Middle frontal gyrus (tissue), 1 donor: ENCODE measurements around the gene HGFAC.
A peak's percentile ranks its signal among the peaks of the same experiment; 100 is the strongest.
"Not testable (repeated sequence)": the region's sequence is repeated elsewhere in the genome, so short reads cannot be mapped to it uniquely, and the experiment has no call there.

Experiments
- DNase-seq: peaks from one replicate; pipeline ENCODE4 v3.0.0-alpha.2; 2015; ENCODE audit warnings: low spot score; ENCODE audit errors: extremely low spot score

Gene HGFAC

DNA sequence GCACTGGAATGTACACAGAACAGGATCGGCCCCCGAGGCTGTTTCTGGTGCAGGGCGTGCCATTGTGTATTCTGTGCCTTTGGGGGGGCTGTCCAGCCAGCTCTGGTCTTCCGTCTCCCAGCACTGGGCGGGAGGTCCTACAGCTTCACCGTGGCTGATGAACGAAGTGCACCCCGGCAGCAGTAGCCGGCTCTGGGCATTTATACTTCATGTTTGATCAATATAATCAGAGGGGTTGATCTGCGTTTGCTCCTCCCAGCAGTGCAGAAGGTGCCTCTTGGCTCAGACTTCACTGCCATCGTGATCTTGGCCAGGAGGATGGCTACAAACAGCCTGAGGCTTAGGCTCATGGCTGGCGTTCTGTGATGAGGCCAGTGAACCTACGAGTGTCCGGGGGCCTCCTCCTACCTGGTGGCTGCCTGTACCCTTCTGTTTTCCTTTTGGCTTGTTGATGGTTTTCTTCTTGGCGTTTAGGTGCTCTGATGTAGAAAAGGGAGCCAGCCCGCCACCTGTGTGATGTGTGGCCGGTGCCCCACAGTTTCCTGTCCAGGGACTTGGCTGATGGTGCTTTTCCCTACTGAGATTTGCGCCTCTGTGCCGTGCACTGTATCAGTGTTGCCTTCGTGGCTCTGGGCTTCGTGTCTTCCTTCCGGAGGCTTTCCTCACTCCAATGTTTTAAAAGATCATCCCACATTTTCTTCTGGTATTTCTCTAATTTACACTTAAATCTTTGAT lies 31.2 kb upstream of the HGFAC start:
- no peak for DNase-seq

DNA sequence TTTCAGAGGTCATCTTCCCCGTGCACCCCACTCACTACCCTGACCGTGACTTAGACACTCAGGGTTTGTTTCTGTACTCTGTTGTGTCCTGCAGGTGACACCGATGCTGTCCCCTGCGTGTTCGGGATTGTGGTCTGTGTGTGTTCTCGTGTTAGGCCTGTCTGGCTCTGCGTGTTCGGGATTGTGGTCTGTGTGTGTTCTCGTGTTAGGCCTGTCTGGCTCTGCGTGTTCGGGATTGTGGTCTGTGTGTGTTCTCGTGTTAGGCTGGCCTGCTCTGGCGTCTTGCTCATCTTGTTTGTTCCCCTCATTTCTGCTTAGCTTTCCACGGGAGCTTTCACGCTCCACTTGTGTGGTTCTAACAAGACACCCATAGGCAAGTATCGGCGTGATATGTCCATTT lies 30.6 kb upstream of the HGFAC start:
- DNase-seq = not testable (repeated sequence)

DNA sequence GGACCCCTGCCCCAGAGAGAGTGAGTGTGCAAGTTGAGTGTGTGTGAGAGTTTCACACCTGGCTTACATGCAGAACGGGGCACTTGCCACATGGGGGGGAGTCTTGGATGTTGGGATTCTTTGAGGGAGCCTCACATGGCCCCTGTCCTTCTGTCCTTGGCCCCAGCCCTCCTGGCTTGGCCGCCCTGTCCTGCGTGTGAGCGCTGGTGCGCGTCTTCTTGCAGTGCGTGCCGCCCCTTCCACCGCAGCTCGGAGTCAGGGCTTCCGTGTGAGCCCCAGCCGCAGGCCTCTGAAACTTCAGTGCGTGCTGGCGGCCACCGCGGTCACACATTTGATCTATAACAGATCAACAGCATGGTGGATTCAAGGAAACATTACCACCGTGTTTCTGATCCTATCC lies 30.1 kb upstream of the HGFAC start:
- DNase-seq = no peak

DNA sequence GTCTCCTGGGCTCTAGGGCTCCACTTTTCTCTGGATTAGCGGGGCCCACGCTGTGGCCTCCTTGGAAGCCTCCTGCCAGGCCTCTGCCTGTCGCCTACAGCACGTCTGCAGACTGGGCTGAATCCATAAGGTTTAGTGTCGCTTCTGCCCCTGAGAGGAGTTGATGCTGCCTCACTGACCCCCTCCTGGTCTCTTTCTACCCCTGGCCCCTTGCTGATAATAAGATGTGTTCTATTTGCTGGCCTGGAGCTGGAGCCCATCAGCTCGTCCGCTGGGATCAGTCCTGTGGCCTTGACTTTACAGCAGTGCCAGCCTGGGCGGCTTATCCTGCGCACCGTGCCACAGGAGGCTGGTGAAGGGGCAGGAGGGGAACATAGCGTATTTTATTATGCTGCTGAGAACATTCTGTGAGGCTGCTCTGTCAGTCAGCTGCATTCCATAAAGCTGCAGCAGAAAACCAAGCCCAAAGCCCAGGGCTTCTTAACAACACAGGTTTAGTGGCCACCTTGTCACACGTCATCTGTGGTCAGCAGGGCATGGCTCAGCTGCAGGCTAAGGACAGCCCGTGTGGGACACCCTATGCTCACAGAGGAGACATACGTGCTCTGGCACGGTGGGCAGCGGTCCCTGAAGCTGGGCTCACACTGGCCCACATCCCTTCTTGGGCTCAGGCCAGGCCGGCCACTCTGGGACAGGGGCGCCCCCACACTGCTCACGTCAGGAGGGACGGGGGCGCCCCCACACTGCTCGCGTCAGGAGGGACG lies 29.3 kb upstream of the HGFAC start:
- no peak for DNase-seq

DNA sequence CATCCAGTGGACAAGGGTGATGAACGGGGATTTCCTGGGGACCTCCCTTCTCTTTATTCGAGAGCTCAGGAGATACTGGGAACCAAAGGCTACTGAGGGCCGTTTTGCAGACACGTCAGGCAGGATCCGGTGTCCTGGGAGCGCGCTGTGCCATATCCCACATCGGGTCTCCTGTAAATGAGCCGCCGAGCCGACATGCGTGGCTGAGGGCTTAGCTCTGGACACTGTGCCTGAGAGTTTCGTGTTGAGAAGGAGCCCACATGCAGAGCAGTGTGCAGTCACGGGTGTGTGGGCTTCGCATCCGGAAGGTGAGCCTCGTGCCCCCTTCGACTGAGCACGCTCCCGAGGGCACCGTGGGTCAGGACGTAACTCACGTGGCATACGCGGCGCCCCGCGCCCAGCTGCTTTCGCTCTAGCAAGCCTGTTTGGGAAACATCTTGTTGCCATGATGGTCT lies 28.5 kb upstream of the HGFAC start:
- no peak for DNase-seq

GRCh38 chr4:3413675-3414420 lies 27.9 kb upstream of the HGFAC start:
- no peak for DNase-seq

GRCh38 chr4:3414421-3415279 lies 27.1 kb upstream of the HGFAC start:
- peak; percentile 26 for DNase-seq

DNA sequence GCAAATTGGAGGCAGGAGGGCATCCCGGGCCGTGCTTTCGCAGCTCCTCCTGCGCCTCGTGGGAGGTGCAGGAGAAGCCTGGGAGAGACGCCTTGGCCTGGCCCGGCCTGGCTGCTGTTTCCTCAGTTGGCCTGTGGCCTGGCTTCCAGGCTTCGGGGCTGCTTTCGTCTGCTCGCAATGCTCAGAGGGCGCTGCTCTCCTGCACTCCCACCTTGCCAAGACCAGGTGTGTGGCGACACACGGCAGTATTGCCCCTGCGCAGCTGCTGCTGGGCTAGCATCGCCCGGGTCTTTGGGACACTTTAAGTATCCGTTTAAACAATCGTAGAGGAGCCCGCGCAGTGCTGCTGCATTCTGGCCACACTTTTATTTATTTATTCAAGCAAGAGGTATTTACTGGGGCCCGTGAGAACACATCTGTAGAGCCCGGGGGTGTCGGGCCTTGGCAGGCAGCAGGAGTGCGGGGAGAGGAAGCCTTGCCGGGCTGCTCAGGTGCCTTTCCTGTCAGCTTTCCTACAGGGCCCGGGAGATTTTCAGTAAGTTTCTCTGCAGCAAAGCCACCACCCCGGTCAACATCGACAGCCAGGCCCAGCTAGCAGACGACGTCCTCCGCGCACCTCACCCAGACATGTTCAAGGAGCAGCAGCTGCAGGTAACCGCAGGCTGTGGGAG lies 26.2 kb upstream of the HGFAC start:
- no peak for DNase-seq

DNA sequence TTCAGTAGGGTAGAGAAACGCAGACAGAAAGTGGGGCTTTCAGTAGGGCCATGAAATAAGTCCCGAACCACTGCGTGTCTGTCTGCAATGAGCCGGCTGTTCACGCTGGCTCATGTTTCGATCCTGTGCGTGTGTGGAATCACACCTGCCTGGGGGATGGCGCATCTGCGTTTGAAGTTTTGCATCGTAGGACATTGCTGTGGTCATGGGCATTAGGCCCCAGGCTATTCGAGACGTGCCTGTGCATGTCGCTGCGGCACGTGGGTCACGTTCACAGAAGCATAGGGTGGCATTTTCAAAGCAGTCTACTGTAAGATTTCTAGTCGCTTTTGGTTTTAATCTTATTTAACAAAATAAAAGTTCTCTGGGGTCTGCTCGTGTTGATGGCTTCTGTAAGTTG lies 25.5 kb upstream of the HGFAC start:
- DNase-seq = no peak

GRCh38 chr4:3416821-3417221 lies 24.9 kb upstream of the HGFAC start:
- no peak for DNase-seq

- DNase-seq = no peak
These were observed 24.3 kb upstream of the HGFAC start for GRCh38 chr4:3417448-3417847.

DNA sequence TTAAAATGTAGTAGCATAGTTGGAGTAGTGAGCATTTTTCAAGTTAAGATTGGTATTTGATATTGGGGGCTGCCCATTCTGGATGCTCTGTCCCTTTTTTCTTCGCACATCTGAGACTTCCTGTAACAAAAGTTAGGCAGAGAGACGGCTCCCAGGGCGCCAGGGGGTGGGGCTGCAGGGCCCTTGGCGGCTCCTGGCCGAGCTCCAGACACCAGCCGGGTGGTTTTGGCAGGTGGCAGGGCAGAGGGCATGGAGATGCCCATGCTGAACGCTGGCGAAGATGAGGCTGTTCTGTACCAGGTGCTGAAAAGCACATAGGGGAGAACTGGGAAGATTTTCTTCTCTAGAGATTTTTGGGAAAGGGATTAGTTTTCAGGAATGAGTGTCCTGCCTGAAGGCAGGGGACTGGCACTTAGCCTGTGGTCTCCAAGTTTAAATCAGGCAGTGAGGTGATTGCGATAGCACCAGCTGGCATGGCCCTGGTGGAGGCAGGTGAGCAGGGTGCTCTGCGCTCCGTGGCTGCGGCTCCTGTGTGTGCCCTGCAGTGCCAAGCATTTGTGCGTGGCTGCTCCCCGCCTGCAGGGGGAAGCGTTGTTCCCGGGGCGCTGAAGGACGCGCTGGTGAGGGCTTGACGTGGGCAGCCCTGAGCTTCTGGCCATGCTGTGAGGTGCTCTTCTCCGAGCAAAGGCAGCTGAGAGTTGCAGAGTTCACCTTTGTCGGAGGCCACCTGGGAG lies 23.6 kb upstream of the HGFAC start:
- DNase-seq = no peak

GRCh38 chr4:3419836-3420605 lies 21.7 kb upstream of the HGFAC start:
- no peak for DNase-seq

DNA sequence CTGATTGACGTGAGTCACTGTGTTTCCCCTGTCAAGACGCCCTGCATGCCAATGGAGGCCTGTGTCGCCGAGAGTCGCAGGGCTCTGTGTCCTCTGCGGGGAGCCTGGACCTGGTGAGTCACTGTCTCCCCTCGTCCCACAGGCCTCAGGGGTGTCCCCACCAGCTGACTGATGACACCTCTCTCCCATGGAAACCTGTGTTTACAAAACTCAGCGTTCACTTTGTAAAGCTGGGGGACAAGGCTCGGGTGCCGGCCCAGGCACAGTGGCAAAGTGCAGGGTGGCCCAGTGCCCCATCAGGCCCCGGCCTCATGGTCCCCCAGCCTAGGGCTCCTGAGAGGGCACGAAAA lies 21.2 kb upstream of the HGFAC start:
- no peak for DNase-seq

DNA sequence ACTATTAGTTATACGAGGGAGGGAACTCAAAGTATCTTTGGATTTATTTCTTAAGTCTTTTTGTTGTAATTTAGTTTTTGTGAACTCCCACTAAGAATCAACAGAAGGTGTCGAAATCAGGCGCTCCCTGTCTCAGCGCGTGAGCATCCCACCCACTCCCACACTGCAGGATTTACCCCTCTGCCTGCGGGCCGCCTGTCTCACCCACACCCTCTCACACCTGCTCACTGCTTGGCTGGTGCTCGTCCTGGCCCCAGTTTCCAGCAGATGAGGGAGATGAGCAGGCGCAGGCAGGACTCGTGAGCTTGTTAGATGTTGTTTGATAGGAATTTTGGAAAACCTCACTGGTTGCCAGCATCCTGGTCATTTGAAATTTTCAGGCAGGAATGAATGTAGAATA lies 20.8 kb upstream of the HGFAC start:
- DNase-seq = no peak

GRCh38 chr4:3421470-3421869 lies 20.3 kb upstream of the HGFAC start:
- DNase-seq = no peak

DNA sequence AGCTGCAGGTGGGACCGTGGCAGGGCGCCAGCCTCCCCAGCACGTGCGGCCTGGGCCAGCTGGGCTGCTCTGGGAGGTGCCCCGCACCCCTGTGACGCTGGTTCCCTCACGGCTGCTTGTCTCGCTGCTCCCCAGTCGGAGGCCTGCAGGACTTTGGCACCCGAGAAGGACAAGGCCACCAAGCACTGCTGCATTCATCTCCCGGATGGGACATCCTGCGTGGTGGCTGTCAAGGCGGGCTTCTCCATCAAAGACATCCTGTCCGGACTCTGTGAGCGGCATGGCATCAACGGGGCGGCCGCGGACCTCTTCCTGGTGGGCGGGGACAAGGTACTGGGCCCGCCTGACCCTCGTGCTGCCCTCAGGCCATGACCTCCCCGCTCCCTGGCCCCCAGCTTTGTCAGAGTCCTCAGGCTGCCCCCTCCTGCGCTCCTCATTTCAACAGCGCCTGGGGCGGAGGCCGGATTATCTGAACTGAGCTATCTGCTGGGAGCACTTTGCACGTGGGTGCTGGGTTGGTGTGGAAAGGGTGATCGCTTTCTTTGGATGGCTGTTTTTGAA lies 19.4 kb upstream of the HGFAC start:
- no peak for DNase-seq

DNA sequence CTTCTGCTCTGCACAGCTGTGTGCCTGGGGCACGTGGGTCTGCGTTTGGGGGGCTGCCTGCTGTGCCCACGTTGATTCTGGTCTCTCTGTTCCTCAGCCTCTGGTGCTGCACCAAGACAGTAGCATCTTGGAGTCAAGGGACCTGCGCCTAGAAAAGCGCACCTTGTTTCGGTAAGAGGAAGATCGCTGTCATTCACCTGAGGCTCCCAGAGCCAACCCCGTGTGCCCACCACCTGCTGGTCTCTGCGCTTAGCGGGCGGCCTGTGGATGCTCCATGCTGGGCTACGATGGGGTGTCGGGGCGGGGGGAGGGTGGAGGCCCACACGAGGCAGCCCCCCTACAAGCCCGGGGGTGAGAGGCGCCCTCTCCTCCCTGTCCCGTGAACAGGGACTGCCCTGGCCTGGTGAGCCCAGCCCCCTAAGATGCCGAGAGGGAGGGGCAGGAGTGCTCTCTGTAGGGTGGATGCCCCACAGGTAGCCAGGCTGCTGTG lies 18.9 kb upstream of the HGFAC start:
- DNase-seq = no peak

DNA sequence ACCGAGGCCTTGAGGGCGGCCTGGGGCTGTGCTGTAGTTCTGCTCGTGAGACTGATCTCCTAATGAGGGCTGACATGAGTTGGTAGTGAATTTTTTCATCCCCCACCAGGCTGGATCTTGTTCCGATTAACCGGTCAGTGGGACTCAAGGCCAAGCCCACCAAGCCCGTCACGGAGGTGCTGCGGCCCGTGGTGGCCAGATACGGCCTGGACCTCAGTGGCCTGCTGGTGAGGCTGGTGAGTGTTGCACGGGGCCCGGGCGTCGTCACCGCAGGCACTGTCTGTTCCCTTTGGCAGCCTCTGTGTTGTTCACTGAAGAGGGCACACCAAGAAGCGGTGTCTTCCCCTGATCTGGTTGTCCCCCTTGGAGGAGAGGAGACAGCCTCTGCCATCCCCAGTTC lies 18.4 kb upstream of the HGFAC start:
- no peak for DNase-seq
